GM12873 (cell line): ENCODE data around the gene NUDT2.

Experiments
- TF ChIP-seq, protein P1 (sequence below): IDR thresholded peaks from 2 replicates; pipeline ENCODE4 v1.5.1; 2012; ENCODE audit warnings: low read depth, mild to moderate bottlenecking, moderate library complexity, low read length, control low read depth; ENCODE audit not compliant: insufficient read depth; ENCODE audit errors: missing control alignments

NUDT2 gene

DNA sequence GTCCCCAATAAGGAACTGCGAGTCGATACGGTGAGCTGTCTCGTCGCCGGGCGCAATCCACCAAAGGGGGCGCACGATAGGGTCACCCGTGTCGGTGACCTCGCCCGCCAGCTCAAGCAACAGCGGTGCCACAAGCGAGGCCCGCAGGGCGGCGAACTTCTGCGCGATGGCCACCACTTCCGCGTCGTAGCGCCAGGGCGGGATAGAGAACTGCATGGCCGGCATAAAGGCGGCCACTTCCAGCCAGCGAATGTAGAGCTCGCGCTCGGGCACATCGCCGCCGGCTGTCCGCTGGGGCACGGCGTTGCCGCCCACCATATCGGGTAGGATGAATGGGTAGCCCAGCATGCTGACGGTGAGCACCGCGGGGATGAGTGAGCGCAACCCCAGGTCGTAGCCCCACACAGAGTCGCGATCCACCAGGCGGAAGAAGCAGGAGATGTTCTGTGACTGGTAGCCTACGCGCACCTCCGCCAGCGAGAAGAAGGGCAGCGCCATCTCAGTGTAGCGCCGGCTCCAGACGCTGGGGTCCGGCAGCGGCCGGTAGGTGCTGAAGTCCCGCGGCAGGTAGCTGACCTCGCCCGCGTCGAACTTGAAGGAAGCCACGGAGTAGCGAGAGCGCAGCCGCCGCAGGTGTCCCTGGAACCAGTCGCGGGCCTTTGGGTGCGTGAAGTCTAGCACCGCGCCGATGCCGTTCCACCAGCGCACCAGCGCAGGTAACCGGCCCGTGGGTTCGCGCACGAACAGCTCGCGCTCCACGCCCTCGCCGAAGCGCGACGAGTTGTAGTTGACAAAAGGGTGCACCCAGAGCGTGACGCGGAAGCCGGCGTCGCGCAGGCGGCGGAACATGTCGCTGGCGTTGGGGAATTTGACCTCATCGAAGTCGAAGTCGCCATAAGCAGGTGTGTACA lies 41.9 kb downstream of the NUDT2 start:
- TF ChIP-seq, protein P1, sequence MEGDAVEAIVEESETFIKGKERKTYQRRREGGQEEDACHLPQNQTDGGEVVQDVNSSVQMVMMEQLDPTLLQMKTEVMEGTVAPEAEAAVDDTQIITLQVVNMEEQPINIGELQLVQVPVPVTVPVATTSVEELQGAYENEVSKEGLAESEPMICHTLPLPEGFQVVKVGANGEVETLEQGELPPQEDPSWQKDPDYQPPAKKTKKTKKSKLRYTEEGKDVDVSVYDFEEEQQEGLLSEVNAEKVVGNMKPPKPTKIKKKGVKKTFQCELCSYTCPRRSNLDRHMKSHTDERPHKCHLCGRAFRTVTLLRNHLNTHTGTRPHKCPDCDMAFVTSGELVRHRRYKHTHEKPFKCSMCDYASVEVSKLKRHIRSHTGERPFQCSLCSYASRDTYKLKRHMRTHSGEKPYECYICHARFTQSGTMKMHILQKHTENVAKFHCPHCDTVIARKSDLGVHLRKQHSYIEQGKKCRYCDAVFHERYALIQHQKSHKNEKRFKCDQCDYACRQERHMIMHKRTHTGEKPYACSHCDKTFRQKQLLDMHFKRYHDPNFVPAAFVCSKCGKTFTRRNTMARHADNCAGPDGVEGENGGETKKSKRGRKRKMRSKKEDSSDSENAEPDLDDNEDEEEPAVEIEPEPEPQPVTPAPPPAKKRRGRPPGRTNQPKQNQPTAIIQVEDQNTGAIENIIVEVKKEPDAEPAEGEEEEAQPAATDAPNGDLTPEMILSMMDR: no peak

DNA sequence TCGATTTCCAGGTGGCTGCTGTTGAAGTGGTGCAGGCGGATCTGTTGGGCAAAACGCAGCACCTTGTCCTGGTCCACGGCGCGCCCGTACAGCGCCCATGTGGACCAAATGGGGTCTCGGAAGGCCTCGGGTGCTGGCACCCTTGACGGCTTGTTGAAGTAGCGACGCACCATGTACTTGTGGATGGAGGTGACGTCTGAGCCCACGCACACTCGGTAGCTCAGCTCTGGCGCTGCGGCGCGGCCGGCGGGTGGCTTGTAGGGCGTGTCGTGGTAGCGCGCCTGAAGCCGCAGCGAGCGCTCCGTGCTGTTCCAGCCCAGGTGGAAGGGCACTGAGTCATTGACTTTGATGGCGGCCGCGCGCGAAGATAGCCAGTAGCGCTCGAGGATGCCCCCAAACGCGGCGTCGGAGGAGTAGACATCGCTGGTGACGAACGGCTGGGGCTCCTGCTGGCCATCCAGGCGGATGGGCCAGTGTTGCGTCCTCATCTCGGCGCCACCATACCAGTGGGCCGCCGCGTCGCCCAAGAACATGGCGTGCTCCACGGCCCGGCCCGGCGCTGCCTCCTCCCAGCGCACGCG lies 42.6 kb downstream of the NUDT2 start:
- TF ChIP-seq, protein P1: no peak

DNA sequence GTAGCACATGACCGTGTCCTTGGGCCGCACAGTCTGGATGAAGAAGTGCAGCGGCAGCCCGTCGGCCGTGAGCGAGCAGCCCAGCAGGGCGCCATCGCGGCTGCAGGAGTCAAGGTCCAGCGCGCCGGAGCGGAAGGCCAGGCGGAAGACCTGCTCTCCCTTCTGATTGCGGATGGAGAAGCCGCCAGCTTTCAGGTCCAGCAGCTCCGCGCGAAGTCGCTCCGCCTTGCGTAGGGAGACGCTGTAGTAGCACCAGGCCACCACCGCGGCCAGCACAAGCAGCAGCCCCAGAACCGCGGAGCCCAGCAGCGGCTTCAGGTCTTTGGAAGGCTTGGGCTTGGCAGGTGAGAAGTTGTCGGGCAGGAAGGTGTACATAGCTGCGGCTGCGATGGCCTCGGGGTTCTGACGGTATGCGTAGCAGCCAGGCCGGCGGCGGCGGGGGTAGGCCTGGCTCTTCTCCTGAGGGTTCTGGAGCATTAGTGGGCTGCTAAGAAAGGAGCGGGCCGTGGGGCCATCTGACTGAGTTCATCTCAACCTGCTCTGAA lies 43.2 kb downstream of the NUDT2 start:
- TF ChIP-seq, protein P1: no peak

DNA sequence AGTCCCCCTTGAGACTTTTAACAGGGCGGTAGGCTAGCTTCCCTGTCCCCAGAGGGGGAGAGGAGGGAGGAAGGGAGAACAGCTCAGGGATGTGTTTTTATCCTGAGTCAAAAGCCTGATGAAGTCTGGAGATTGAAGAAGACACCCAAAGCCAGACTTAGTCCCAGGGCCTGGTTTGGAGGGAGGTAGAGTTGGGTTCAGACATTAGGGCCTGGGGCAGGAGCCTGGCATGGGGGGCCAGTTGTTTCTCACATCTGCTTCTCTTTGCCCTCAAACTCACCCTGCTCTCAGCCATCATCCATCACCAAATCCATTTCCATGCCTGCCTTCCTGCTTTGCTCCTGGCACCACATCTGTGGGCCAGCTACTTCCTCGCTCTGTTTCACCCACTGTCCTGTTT lies 44.4 kb downstream of the NUDT2 start:
- TF ChIP-seq, protein P1: no peak

DNA sequence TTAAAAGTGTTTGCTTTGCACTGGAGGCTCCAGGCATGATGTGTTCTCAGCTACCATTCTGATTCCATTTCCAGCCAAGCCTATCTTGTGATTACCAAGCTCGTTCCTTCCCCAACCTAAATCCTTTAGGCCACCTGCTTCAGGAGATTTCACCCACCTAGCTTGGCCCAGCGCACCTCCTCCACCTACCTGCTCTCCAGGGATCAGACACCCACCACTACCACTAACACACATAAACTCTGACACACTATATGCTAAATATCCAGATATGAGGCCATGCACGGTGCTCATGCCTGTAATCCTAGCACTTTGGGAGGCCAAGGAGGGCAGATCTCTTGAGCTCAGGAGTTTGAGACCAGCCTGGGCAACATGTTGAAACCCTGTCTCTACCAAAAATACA lies 45.0 kb downstream of the NUDT2 start:
- TF ChIP-seq, protein P1: no peak

DNA sequence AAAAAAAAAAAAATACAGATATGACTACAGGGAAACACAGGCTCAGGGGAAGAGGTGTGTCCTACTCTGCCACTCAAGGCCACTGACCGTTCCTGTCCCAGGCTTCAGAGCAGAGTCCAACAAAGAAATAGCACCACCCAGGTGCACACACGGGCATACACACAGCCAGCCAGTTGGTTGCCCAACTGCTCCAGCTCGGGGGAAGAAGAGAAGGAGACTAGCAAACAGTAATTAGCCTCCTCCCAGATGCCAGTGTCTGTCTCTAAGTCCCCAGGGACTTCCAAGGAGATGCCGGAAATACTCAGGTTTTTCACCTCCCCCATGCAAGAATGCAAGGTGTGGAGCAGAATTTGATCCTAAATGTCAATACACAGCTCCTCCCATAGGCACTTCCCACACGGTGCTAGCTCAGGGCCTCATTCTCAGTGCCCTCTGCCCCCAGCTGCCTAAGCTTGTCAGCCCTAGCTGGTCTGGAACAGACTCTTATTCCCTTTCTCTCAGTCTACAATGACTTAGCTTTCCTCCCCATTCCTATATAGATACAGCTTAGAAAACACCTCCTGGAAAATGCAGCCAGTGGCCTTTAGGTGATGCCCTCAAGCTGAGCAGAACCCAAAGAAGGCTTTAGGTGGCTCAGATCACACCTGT lies 45.7 kb downstream of the NUDT2 start:
- TF ChIP-seq, protein P1: no peak
